DND-41 (cell line): ENCODE results near the gene HSPA12B.

ENCODE experiments used
- ATAC-seq: fragments of 200-7000 bp; cut with Tn5 transposase; 3 replicates; pipeline ENCODE4 v1.9.1; 2021; ENCODE audit warnings: low read depth; ENCODE audit not compliant: insufficient read depth
- DNase-seq: peaks from one replicate; pipeline ENCODE4 v3.0.0-alpha.2; 2020
- H2AFZ ChIP-seq: 2 replicates; pipeline ENCODE4 v1.6.0; 2012; ENCODE audit warnings: low read depth, low read length
- H3K27ac ChIP-seq: 2 replicates; pipeline ENCODE4 v1.5.1; 2012; ENCODE audit warnings: low read length, inconsistent platforms
- H3K27me3 ChIP-seq: fragments of 200-600 bp; sonication (generic); 2 replicates; pipeline ENCODE4 v1.6.0; 2012; ENCODE audit warnings: low read length, mild to moderate bottlenecking, inconsistent platforms; ENCODE audit not compliant: insufficient read depth, poor library complexity
- H3K36me3 ChIP-seq: 2 replicates; pipeline ENCODE4 v1.5.1; 2012; ENCODE audit warnings: low read length, inconsistent platforms; ENCODE audit not compliant: insufficient read depth
- H3K4me1 ChIP-seq: 2 replicates; pipeline ENCODE4 v1.5.1; 2012; ENCODE audit warnings: mild to moderate bottlenecking, low read length; ENCODE audit not compliant: insufficient read depth
- H3K4me2 ChIP-seq: 2 replicates; pipeline ENCODE4 v1.6.0; 2012; ENCODE audit warnings: mild to moderate bottlenecking, moderate library complexity, low read length, inconsistent platforms; ENCODE audit not compliant: insufficient read depth
- H3K4me3 ChIP-seq, 2 experiments: fragments of 200-600 bp in 1 of 2; shearing (Covaris generic) in 1 of 2; 2 replicates each; pipeline ENCODE4 v1.5.1; 2012 to 2016; ENCODE audit warnings: inconsistent platforms in 2 of 2, low read length in 2 of 2, mild to moderate bottlenecking in 2 of 2, low read depth in 1 of 2, moderate library complexity in 1 of 2
- H3K79me2 ChIP-seq: 2 replicates; pipeline ENCODE4 v1.6.0; 2012; ENCODE audit warnings: low read length, inconsistent platforms; ENCODE audit not compliant: insufficient read depth
- H3K9ac ChIP-seq: 2 replicates; pipeline ENCODE4 v1.6.0; 2012; ENCODE audit warnings: low read depth, mild to moderate bottlenecking, inconsistent platforms, low read length, moderate library complexity
- H3K9me3 ChIP-seq: 2 replicates; pipeline ENCODE4 v1.5.1; 2012; ENCODE audit warnings: low read length, moderate library complexity, mild to moderate bottlenecking, inconsistent platforms; ENCODE audit not compliant: insufficient read depth, severe bottlenecking
- H4K20me1 ChIP-seq: 2 replicates; pipeline ENCODE4 v1.6.0; 2012; ENCODE audit warnings: low read length; ENCODE audit not compliant: insufficient read depth
- EZH2 ChIP-seq: IDR thresholded peaks from 3 replicates; pipeline ENCODE4 v1.6.1; 2012; ENCODE audit warnings: borderline replicate concordance, low read depth, mild to moderate bottlenecking, moderate library complexity, low read length, inconsistent platforms; ENCODE audit not compliant: severe bottlenecking
- TF ChIP-seq, protein P1 (sequence below): IDR thresholded peaks from 2 replicates; pipeline ENCODE4 v1.5.1; 2012; ENCODE audit warnings: borderline replicate concordance, low read length, moderate library complexity, mild to moderate bottlenecking; ENCODE audit not compliant: poor library complexity, severe bottlenecking; ENCODE audit errors: extremely low read depth

Gene HSPA12B, protein sequence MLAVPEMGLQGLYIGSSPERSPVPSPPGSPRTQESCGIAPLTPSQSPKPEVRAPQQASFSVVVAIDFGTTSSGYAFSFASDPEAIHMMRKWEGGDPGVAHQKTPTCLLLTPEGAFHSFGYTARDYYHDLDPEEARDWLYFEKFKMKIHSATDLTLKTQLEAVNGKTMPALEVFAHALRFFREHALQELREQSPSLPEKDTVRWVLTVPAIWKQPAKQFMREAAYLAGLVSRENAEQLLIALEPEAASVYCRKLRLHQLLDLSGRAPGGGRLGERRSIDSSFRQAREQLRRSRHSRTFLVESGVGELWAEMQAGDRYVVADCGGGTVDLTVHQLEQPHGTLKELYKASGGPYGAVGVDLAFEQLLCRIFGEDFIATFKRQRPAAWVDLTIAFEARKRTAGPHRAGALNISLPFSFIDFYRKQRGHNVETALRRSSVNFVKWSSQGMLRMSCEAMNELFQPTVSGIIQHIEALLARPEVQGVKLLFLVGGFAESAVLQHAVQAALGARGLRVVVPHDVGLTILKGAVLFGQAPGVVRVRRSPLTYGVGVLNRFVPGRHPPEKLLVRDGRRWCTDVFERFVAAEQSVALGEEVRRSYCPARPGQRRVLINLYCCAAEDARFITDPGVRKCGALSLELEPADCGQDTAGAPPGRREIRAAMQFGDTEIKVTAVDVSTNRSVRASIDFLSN

DNA sequence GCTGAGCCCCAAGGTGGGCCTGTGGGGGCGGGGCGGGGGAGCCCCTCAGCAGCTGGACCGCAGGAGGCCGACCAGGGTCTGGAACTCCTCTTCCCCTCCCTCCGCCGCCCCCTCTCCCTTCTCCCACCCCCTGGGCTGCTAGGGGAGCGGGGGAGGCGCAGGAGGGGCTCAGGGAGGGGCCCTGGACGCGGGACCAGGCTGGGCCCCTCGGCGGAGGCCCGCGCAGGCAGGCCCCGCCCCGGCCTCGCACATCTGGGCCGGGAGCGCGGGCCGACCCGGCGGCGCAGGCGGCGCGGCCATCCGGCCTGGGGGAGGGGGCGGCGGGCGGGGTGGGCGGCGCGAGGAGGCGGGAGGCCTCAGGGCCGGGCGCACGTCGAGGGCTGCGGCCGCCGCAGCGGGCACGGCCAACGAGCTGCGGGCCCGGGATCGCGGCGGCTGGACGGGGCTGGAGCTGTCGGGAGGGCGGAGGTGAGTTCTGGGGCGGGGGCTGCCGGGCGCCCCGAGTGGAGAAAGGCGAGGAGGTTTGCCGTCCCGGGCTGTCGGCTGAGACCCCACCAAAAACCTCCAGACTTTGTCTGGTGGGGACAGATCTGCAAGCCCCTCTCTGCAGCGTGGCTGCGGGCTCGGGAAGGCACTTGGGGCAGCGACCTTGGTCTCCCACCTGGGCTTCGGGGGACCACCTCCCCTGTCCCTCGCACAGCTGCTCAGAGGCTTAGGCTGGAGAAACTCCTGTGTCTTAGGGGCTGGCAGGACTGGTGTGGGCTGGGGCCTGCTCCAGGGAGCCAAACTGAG lies at the start of gene HSPA12B:
Gene HSPA12B, plus strand, starts transcription at position 359 of the 792 bp plus-strand sequence. CDS start 5,990 bp downstream, outside the sequence.
- Histone ChIP-seq H4K20me1 (no peaks in the 10 kb centered on the region), H2AFZ (no peak within 1 kb of the TSS), H3K36me3 (no peaks in the 10 kb centered on the region), H3K4me2 (no peak within 1 kb of the TSS), H3K9me3 (no peaks in the 10 kb centered on the region), H3K4me3 (no peak within 1 kb of the TSS), H3K27me3 (peaks cover 22% of the 10 kb centered on the region), H3K4me1 (no peaks in the 10 kb centered on the region), H3K9ac (no peak within 1 kb of the TSS), H3K27ac (no peak within 1 kb of the TSS), H3K79me2 (no peaks in the 10 kb centered on the region)
- ATAC-seq (no peak), DNase-seq (no peak)
- TF ChIP-seq EZH2: no peak
- TF ChIP-seq, protein P1, sequence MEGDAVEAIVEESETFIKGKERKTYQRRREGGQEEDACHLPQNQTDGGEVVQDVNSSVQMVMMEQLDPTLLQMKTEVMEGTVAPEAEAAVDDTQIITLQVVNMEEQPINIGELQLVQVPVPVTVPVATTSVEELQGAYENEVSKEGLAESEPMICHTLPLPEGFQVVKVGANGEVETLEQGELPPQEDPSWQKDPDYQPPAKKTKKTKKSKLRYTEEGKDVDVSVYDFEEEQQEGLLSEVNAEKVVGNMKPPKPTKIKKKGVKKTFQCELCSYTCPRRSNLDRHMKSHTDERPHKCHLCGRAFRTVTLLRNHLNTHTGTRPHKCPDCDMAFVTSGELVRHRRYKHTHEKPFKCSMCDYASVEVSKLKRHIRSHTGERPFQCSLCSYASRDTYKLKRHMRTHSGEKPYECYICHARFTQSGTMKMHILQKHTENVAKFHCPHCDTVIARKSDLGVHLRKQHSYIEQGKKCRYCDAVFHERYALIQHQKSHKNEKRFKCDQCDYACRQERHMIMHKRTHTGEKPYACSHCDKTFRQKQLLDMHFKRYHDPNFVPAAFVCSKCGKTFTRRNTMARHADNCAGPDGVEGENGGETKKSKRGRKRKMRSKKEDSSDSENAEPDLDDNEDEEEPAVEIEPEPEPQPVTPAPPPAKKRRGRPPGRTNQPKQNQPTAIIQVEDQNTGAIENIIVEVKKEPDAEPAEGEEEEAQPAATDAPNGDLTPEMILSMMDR: no peak

DNA sequence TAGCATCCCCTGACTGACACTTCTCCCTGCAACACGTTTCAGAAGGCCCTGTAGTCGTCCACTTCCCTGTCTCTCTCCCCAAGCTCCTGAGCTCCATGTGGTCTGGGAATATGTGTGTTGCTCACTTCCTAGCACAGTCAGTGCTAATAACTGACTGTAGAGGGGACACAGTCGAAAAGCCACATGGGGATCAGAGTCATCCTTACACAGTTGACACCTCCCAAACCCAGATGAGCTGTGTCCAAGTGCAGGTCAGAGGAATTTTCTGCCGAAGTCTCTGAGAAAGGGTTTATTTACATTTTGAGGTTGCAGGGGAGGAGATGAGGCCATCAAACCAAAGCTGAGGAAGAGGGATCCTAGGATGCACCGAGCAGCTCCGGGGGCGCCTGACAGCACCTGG lies 47.1 kb upstream of the HSPA12B start:
- Histone ChIP-seq H3K4me1 (no peaks in the 10 kb centered on the region), H3K27ac (no peak overlapping the region), H4K20me1 (no peaks in the 10 kb centered on the region), H3K79me2 (no peaks in the 10 kb centered on the region), H3K4me3 (no peak overlapping the region), H3K9me3 (no peaks in the 10 kb centered on the region), H3K27me3 (no peaks in the 10 kb centered on the region), H3K4me2 (no peak overlapping the region), H2AFZ (no peak overlapping the region), H3K9ac (no peak overlapping the region), H3K36me3 (no peaks in the 10 kb centered on the region)
- DNase-seq (no peak), ATAC-seq (no peak)
- no peak for TF ChIP-seq EZH2
- TF ChIP-seq, protein P1: no peak

DNA sequence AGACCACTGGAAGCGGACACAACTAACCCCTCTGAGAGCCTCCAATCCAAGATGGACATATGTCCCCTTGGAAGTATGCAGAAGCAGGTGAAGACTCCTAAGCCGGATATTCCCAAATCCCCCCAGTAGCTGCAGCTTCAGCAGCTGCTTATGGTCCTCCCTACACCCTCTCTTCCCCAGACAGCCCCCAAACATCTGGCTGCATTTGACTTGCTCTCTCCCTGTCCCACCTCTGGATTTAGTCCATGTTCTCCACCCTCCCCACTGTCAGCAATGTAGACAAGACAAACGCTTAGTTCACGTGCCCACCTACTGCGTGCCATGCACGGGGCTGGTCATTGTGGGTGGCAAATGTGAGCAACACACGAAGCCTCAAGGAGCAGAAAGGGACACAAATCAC lies 46.1 kb upstream of the HSPA12B start:
- H2AFZ ChIP-seq: no peak overlapping the region
- no peaks in the 10 kb centered on the region for H3K36me3 ChIP-seq
- no peaks in the 10 kb centered on the region for H3K9me3 ChIP-seq
- no peak overlapping the region for H3K9ac ChIP-seq
- H4K20me1 ChIP-seq: no peaks in the 10 kb centered on the region
- H3K4me1 ChIP-seq: no peaks in the 10 kb centered on the region
- TF ChIP-seq, protein P1: no peak
- TF ChIP-seq EZH2: no peak
- no peak for ATAC-seq
- H3K27ac ChIP-seq: no peak overlapping the region
- no peaks in the 10 kb centered on the region for H3K27me3 ChIP-seq
- H3K79me2 ChIP-seq: no peaks in the 10 kb centered on the region
- no peak overlapping the region for H3K4me2 ChIP-seq
- H3K4me3 ChIP-seq: no peak overlapping the region
- DNase-seq: no peak
